ENCODE data around the gene CACNB4. TPM values are rescaled to one million over a fixed set of nuclear protein-coding genes. Genes with fewer than 3 reads are reported as not detected.
A peak's percentile ranks its signal among the peaks of the same experiment; 100 is the strongest.

Gene CACNB4
- total RNA-seq, 1 donor from 2014 or later = 3.7 TPM

DNA sequence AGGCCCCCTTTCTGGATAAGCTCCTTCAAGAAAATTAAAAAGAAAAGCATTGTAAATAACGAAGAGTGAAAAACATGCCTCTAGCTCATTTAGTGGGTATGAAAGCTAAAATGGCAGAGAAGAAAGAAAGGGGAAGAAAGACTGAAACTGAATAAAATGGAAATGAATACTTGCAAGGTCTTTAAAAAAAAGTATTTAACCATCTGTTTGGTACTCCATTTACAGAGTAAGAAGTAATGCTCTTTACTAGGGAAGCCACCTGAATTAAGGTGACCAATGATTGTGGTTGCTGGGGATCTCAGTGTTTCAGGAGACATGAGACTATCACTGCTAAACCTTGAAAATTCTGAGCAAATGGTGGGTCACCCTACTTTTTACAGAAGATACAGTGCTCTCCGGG is 253.0 kb downstream of the CACNB4 start:
- intact Hi-C loops (cut with DNase I) = no loop called here
- TF ChIP-seq, protein P1, sequence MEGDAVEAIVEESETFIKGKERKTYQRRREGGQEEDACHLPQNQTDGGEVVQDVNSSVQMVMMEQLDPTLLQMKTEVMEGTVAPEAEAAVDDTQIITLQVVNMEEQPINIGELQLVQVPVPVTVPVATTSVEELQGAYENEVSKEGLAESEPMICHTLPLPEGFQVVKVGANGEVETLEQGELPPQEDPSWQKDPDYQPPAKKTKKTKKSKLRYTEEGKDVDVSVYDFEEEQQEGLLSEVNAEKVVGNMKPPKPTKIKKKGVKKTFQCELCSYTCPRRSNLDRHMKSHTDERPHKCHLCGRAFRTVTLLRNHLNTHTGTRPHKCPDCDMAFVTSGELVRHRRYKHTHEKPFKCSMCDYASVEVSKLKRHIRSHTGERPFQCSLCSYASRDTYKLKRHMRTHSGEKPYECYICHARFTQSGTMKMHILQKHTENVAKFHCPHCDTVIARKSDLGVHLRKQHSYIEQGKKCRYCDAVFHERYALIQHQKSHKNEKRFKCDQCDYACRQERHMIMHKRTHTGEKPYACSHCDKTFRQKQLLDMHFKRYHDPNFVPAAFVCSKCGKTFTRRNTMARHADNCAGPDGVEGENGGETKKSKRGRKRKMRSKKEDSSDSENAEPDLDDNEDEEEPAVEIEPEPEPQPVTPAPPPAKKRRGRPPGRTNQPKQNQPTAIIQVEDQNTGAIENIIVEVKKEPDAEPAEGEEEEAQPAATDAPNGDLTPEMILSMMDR (IDR thresholded peaks at IDR 0.05) = no peak
- DNase-seq (ENCODE audit: low spot score in 2 of 2) = no peak

DNA sequence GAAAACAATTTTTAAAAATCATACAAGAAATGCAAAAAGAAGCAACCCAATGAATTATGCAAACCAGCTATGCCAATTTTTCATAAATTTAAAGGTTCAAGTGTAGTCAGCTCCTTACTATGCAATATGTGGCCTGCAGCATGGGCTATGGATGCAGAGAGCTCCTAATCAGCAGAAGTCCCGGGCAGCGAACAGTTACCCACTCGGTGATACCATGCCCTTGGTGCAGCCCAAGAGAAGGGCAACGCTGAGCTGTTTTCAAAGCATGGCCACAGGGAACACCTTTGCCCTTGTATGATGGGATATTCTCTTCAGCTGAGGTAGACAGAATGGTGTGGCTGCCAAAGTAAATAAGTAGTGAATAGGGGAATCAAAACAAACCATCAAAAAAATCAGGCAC is 253.4 kb downstream of the CACNB4 start:
- H3K27ac ChIP-seq = no peak overlapping the region
- H3K9me3 ChIP-seq = no peaks in the 10 kb centered on the region
- H3K4me3 ChIP-seq = no peak overlapping the region
- TF ChIP-seq, protein P1 (IDR thresholded peaks at IDR 0.05) = no peak
- no peak for DNase-seq (ENCODE audit: low spot score in 2 of 2)
- H3K4me1 ChIP-seq = peaks cover 3 to 13% of the 10 kb centered on the region in 2 donors
- no peaks in the 10 kb centered on the region for H3K27me3 ChIP-seq
- H3K36me3 ChIP-seq = no peaks in the 10 kb centered on the region
- intact Hi-C loops (cut with DNase I) = no loop called here

More for the DNA sequence above, 253.0 kb downstream of the CACNB4 start:
- H3K27ac ChIP-seq = no peak overlapping the region
- H3K4me3 ChIP-seq = no peak overlapping the region
- H3K9me3 ChIP-seq = no peaks in the 10 kb centered on the region
- H3K4me1 ChIP-seq = peaks cover 3 to 13% of the 10 kb centered on the region in 2 donors
- no peaks in the 10 kb centered on the region for H3K27me3 ChIP-seq
- H3K36me3 ChIP-seq = no peaks in the 10 kb centered on the region

DNA sequence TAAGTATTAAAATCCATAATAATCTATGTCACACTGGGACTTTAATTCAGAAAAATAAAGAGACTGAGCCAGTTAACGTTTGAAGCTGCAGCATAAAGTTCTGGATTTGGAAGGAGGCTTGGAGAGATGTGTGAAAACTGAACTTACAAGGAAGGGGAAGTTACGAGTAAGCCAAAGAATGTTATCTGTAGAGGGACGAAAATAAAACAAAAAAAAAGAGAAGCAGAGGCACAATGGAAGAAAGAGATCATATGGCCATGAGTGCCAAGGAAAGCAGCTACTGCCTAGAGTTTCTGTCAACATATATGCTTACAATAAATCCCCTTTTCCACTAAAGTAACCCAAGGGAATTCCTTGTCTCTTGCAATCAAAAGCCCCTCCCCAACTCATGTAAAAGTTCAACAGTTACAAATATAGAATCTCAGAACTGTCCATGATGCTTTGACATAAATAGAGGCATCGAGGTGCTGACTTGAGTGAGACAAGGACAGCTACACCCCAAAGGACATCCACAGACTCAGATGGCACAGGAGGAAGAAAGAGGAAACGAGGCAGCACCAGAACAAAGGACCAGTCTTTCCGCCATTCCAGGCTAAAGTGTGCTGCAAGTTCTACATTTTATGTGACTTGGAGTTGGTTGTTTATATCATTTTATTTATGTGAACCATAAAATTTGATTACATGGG is 254.5 kb downstream of the CACNB4 start:
- Histone ChIP-seq H3K36me3 (no peaks in the 10 kb centered on the region), H3K9me3 (no peaks in the 10 kb centered on the region), H3K4me1 (peaks cover 3 to 13% of the 10 kb centered on the region in 2 donors), H3K27me3 (no peaks in the 10 kb centered on the region), H3K4me3 (no peak overlapping the region), H3K27ac (peak overlapping the region; percentile 13 to 73)
- TF ChIP-seq, protein P1 (IDR thresholded peaks at IDR 0.05) = no peak
- DNase-seq (ENCODE audit: low spot score in 2 of 2) = no peak
- intact Hi-C loops (cut with DNase I) = no loop called here

DNA sequence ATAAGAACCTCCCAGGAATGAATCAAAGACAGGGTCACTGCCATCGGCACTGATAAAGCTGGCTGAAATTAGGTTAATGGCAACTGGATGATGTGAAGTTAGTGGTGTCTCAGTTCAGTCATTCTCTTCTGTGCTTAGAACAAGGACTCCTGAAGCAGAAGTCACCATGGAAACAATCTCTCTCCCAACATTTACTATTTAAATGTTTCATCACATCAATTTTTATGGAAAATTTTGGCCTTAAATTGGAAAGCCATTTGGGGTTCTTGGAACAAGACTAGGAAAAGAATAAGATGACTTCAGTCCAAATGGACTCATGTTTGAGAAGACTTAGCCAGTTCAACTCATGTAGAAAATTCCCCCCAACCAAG is 255.2 kb downstream of the CACNB4 start:
- H3K4me1 ChIP-seq = peaks cover 3 to 13% of the 10 kb centered on the region in 2 donors
- no peaks in the 10 kb centered on the region for H3K36me3 ChIP-seq
- no peaks in the 10 kb centered on the region for H3K27me3 ChIP-seq
- no peak for DNase-seq (ENCODE audit: low spot score in 2 of 2)
- no peaks in the 10 kb centered on the region for H3K9me3 ChIP-seq
- peak overlapping the region; percentile 13 to 73 for H3K27ac ChIP-seq
- intact Hi-C loops (cut with DNase I) = no loop called here
- TF ChIP-seq, protein P1 (IDR thresholded peaks at IDR 0.05) = no peak
- H3K4me3 ChIP-seq = no peak overlapping the region

DNA sequence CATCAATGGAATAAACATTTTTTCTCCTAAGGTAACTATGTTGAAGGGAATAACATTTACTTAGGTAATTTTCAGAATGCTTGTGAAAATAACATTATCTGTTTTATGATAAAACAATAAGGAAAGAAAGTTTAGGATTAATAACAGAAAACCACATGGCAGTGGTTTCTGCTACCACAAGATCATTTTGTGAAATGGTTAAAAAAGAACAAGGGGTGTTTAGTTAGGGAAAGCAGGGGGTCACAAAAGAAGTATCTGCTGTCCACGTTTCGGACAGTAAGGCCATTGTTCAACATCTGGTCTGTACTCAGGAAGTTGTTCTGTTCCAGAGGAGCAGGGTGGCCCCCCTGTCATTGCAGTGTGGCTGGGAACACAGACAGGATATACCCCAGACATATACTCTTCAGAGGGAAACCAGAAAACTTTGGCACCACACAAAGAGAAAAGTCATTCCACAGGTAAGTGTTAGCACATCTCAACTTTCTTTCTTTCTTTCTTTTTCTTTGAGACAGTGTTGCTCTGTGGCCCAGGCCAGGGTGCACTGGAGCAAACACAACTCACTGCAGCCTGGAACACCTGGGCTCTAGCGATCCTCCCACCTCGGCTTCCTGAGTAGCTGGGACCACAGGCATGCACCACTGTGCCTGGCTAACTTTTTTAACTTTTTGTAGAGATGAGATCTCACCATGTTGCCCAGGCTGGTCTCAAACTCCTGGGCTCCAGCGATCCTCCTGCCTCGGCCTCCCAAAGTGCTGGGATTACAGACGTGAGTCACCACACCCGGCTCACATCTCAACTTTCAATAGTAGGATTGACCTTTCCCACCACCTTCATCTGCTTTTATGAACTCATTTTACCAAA is 255.8 kb downstream of the CACNB4 start:
- Histone ChIP-seq H3K27me3 (no peaks in the 10 kb centered on the region), H3K9me3 (no peaks in the 10 kb centered on the region), H3K36me3 (no peaks in the 10 kb centered on the region), H3K4me1 (peaks cover 3 to 13% of the 10 kb centered on the region in 2 donors), H3K4me3 (no peak overlapping the region), H3K27ac (peak overlapping the region; percentile 13 to 73)
- DNase-seq (ENCODE audit: low spot score in 2 of 2) = no peak
- TF ChIP-seq, protein P1 (IDR thresholded peaks at IDR 0.05) = no peak
- intact Hi-C loops (cut with DNase I) = no loop called here
